Activated naive CD8-positive, alpha-beta T cell treated with anti-CD3 and anti-CD28 coated beads for 36 hours (primary cell): Measurements from ENCODE around the gene GPNMB. TPM values are rescaled to one million over a fixed set of nuclear protein-coding genes. Genes with fewer than 3 reads are reported as not detected.

Source experiments
- DNase-seq: peaks from one replicate; pipeline ENCODE4 v3.0.0; 2021
- H3K27ac Mint-ChIP-seq: one replicate; pipeline ENCODE4 v1.8.0; 2022; ENCODE audit warnings: mild to moderate bottlenecking, moderate library complexity, mixed read lengths
- H3K27me3 Mint-ChIP-seq: one replicate; pipeline ENCODE4 v1.8.0; 2022; ENCODE audit warnings: mild to moderate bottlenecking, mixed read lengths
- H3K36me3 Mint-ChIP-seq: one replicate; pipeline ENCODE4 v1.8.0; 2021; ENCODE audit warnings: mild to moderate bottlenecking, mixed read lengths
- H3K4me1 Mint-ChIP-seq: one replicate; pipeline ENCODE4 v1.8.0; 2021; ENCODE audit warnings: mixed read lengths
- H3K4me3 Mint-ChIP-seq: one replicate; pipeline ENCODE4 v1.8.0; 2022; ENCODE audit warnings: mild to moderate bottlenecking, moderate library complexity, mixed read lengths
- H3K9me3 Mint-ChIP-seq: one replicate; pipeline ENCODE4 v1.8.0; 2022; ENCODE audit warnings: mixed read lengths
- total RNA-seq, 2 experiments: library from RNA; stranded (reverse); gene quantifications; one replicate each; pipeline ENCODE4 v1.2.3, GENCODE V29; 2021

Gene GPNMB
- total RNA-seq, 2 experiments from 2014 or later, result 1.8 to 1.9 TPM

DNA sequence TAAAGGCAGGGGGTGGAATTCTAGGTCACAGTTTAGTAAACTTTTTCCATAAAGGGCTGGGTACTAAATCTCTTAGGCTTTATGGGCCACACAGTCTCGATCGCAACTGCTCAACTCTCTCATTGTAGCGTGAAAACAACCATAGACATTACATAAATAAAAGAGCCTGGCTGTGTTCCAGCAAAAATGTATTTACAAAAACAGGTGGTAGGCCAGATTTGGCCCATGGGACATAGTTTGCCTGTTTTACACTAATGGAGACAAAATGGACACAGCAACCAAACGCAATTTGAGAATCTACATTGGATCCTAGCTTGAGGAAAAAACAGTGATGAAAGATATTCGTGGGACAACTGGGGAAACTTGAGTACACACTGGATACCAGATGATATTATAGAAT is 29.3 kb downstream of the GPNMB start:
- peaks cover 20% of the 10 kb centered on the region for H3K4me1 Mint-ChIP-seq
- peaks cover 5% of the 10 kb centered on the region for H3K27me3 Mint-ChIP-seq
- H3K36me3 Mint-ChIP-seq, result no peaks in the 10 kb centered on the region
- no peak for DNase-seq
- H3K9me3 Mint-ChIP-seq, result no peaks in the 10 kb centered on the region
- H3K27ac Mint-ChIP-seq, result no peak overlapping the region
- H3K4me3 Mint-ChIP-seq, result no peak overlapping the region

DNA sequence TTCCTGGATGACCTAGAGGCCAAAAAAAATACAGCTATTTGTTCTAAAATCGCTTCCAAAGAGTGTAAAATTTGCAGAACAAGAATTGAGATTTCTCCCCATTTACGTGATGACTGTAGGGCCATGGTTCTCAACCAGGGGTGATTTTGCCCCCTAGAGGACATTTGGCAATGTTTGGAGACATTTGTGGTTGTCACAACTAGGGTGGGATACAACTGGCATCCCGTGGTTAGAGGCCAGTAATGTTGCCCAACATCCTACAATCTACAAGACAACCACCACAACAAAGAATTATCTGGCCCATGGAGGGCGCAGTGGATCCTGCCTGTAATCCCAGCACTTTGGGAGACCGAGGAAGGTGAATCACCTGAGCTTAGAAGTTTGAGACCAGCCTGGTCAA is 29.8 kb downstream of the GPNMB start:
- Mint-ChIP-seq H3K27me3 (peaks cover 5% of the 10 kb centered on the region), H3K4me1 (peaks cover 20% of the 10 kb centered on the region), H3K27ac (no peak overlapping the region), H3K9me3 (no peaks in the 10 kb centered on the region), H3K36me3 (no peaks in the 10 kb centered on the region), H3K4me3 (no peak overlapping the region)
- DNase-seq, result no peak

DNA sequence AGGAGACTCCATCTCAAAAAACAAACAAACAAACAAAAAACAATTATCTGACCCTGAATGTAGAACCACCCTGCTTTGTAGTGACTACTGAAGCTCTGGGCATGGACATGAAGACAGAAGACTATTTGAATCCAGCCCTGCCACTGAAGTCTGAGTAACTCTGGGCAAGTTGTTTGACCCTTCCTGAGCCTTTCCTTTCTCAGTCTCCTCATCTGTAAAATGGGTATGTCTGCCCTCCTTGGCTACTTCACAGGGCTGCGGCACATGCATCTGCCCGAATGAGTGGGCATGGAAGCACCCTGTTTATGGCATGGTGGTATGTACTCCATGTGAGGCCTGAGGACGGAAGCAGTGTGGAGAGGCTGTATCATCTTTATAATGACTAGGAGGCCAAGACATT is 30.4 kb downstream of the GPNMB start:
- no peak overlapping the region for H3K27ac Mint-ChIP-seq
- H3K36me3 Mint-ChIP-seq, result no peaks in the 10 kb centered on the region
- H3K4me1 Mint-ChIP-seq, result peaks cover 20% of the 10 kb centered on the region

DNA sequence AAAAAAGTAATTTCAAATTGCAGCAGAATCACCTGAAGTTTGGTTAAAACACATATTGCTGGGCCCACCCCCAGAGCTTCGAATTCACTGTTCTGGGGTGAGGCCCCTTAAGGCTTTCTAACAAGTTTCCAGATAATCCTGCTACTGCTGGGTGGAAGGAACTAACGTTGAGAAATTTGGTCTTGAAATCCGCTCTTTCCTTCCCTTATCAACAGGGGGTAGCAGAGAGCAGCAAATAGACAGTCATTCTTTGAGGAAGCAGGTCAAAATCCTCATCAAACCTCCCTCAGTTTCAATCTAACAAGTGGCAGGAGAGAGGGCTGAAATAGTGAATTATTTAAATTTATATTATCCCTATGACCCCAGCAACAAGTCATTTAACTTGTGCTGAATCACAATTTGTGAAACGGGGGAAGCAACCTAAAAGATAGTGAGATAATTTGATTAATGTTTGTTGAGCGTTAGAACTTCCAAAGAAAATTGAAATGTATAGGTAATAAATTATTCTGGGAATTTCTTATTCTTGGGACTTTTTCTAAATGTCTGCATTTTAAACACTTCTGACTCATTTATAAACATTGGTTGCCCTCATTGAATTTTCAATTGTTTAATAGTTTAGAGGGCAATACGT is 30.9 kb downstream of the GPNMB start:
- Mint-ChIP-seq H3K9me3 (no peaks in the 10 kb centered on the region), H3K4me3 (no peak overlapping the region), H3K4me1 (peaks cover 20% of the 10 kb centered on the region), H3K27ac (no peak overlapping the region), H3K36me3 (no peaks in the 10 kb centered on the region), H3K27me3 (peaks cover under 1% of the 10 kb centered on the region)
- DNase-seq, result no peak

More for the DNA sequence above, 30.4 kb downstream of the GPNMB start:
- peaks cover 5% of the 10 kb centered on the region for H3K27me3 Mint-ChIP-seq
- H3K4me3 Mint-ChIP-seq, result no peak overlapping the region
- no peak for DNase-seq
- H3K9me3 Mint-ChIP-seq, result no peaks in the 10 kb centered on the region

DNA sequence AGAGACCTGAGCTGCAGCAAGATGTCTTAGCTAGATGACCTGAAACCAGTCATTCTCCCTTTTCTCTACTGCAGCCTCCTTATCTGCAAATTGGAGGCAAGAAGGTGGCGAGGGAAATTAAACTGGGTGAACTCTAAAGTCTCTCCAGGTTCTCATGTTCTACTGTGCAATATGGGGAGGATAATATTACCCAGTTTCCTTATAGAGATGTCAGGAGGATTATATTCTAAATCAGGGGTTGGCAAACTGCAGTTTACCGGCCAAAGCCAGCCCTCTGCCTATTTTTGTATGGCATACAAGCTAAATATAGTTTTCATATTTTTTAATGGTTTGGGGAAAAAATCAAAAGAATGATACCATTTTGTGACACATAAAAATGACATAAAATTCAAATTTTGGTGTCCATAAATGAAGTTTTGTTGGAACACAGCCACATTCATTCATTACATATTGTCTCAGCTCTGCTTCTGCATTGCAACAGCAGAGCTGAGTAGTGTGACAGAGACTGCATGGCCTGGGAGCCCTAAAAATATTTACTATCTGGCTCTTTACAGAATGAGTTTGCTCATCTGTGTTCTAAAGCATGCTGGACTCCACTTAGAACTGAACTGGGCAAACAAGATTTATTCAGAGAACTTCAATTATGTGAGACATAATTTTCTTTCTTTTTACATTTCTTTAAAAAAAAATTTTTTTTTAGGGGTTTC is 33.4 kb downstream of the GPNMB start:
- Mint-ChIP-seq H3K4me3 (no peak overlapping the region), H3K36me3 (no peaks in the 10 kb centered on the region), H3K27me3 (no peaks in the 10 kb centered on the region), H3K9me3 (no peaks in the 10 kb centered on the region), H3K27ac (no peak overlapping the region), H3K4me1 (peaks cover 8% of the 10 kb centered on the region)
- no peak for DNase-seq

DNA sequence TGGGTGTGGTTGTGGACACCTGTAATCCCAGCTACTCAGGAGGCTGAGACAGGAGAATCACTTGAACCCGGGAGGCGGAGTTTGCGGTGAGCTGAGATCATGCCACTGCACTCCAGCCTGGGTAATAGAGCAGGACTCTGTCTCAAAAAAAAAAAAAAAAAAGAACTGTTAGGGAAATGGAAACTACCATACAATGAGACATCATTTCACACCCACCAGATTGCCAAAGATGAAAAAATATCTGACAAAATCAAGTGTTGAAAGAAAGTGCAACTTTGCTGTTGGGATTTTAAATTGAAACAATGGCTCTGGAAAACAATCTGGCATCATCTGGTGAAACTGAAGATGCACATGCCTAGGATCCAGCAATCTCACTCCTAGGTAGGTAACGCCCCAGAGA is 36.5 kb downstream of the GPNMB start:
- no peak overlapping the region for H3K27ac Mint-ChIP-seq
- H3K4me3 Mint-ChIP-seq, result no peak overlapping the region
- H3K9me3 Mint-ChIP-seq, result no peaks in the 10 kb centered on the region
- no peaks in the 10 kb centered on the region for H3K27me3 Mint-ChIP-seq
- no peak for DNase-seq
- H3K4me1 Mint-ChIP-seq, result peaks cover 12% of the 10 kb centered on the region
- no peaks in the 10 kb centered on the region for H3K36me3 Mint-ChIP-seq

DNA sequence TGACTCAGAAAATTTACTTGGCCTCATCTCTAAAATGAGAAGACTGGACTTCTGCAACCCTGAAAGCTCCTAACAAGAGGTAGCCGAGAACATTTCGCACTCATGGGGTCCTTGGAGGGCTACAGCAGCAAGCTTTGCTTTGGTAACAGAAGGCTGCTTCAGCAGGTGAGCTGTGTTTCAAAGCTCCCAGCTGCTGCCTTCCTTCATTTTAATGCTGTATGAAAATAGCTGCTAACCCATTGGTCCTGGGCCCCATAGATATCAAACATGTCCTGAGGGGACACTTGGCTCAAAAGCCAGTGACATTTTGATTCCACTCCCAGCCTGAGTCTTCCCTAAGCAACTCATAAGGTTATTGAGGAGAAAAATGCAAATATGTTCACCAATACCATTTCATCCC is 38.3 kb downstream of the GPNMB start:
- Mint-ChIP-seq H3K36me3 (no peaks in the 10 kb centered on the region), H3K4me3 (no peak overlapping the region), H3K27me3 (no peaks in the 10 kb centered on the region), H3K9me3 (no peaks in the 10 kb centered on the region), H3K27ac (no peak overlapping the region), H3K4me1 (peaks cover 14% of the 10 kb centered on the region)
- DNase-seq, result no peak

DNA sequence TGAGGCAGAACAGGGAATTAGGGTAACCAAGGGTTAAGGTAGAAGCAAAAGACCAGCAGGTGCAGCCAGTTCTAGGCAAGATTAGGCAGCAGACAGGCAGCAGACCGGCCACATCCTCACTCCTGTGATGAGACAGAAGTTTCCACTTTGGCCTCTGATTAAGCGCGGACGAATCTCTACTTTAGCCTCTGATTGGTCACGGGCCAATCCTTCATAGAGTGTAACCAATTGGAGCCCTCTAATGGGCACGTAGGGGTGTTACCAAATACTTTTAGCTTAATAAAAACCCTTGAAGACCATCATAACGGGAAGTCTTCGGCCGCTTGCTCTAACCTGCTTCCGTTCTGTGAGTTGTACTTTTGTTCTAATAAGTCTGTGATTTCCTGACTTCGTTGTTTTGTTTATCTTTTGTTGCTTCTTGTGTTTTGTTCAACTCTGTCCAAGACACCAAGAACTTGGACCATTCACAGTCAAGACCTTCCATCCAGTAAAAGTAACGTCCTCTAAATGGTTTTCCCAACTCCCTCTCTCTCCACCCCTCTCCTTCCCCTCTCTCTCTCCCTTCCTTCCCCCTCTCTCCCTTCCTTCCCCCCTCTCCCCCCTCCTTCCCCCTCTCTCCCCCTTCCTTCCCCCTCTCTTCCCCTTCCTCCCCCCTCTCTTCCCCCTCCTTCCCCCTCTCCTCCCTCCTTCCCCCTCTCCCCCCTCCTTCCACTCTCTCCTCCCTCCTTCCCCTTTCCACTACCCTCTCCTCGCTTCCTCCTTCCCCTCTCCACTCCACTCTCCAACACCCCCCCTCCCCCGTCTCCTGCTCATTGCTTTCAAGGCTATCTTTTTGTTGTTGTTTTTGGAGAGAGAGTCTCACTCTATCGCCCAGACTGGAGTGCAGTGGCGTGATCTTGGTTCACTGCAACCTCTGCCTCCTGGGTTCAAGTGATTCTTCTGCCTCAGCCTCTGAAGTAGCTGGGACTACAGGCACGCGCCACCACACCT is 39.4 kb downstream of the GPNMB start:
- no peak for DNase-seq
- no peak overlapping the region for H3K4me3 Mint-ChIP-seq
- H3K27me3 Mint-ChIP-seq, result no peaks in the 10 kb centered on the region
- no peaks in the 10 kb centered on the region for H3K9me3 Mint-ChIP-seq
- no peak overlapping the region for H3K27ac Mint-ChIP-seq
- H3K36me3 Mint-ChIP-seq, result no peaks in the 10 kb centered on the region
- H3K4me1 Mint-ChIP-seq, result peaks cover 14% of the 10 kb centered on the region

DNA sequence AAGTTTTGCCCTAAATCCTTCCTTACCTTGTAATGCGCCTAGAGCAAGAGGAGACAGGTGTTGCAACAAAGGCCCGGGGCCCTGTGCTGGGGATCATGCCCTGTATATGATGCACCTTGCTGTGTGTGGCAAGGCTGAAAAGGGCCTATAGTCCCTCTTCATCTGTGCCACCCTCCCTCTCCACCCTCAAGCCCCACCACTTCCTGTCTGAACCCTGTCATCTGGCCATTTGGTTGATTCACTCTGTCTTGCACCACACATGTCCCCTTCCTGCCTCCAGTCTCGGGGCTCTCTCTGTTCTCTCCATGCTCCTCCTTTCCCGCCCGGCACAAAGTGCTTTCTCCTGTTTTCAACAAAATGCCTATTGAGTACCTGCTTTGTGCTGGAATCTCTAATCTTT is 41.0 kb downstream of the GPNMB start:
- H3K4me1 Mint-ChIP-seq, result peaks cover 14% of the 10 kb centered on the region
- no peaks in the 10 kb centered on the region for H3K9me3 Mint-ChIP-seq
- no peaks in the 10 kb centered on the region for H3K27me3 Mint-ChIP-seq
- H3K27ac Mint-ChIP-seq, result peak overlapping the region; percentile 14
- H3K36me3 Mint-ChIP-seq, result no peaks in the 10 kb centered on the region
- no peak overlapping the region for H3K4me3 Mint-ChIP-seq
- DNase-seq, result no peak

DNA sequence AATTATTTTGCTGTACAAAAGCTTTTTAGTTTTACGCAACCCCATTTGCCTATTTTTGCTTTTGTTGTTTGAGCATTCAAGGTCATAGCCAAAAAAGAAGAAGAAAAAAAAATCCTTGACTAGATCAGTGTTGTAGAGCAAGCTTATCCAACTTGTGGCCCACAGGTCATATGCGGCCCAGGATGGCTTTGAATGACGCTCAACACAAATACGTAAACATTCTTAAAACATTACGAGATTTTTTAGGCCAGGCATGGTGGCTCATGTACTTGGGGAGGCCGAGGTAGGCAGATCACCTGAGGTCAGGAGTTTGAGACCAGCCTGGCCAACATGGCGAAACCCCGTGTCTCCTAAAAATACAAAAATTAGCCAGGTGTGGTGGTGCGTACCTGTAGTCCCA is 44.4 kb downstream of the GPNMB start:
- H3K4me3 Mint-ChIP-seq, result no peak overlapping the region
- H3K27me3 Mint-ChIP-seq, result no peaks in the 10 kb centered on the region
- H3K27ac Mint-ChIP-seq, result no peak overlapping the region
- no peak for DNase-seq
- H3K4me1 Mint-ChIP-seq, result peaks cover 10% of the 10 kb centered on the region
- H3K9me3 Mint-ChIP-seq, result no peaks in the 10 kb centered on the region
- no peaks in the 10 kb centered on the region for H3K36me3 Mint-ChIP-seq

DNA sequence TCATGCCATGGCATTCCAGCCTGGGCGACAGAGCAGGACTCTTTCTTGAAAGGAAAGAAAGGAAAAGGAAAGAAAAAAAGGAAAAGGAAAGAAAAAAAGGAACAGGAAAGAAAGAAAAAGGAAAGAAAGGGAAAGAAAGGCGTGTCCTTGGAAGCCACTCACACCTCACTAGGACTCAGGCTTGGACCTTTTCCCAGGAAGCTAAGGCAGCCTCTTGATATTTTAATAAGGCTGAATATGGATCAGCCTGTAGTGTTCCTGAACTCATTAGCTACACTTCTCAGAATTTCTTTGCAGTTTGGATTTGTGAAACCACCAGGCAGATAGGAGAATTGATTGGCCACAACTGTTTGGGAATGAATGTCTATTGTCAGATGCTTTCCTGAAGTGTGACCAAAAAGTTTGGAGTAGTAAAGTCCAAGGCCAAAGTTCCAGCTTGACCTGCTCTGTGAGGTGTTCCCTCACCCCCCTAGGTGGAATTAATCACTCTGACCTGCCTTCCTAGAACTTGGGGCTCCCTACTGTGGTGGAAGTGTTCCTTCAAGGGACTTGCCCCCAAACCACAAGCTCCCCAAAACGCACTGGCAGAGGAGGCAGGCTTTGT is 45.5 kb downstream of the GPNMB start:
- no peak for DNase-seq
- H3K27me3 Mint-ChIP-seq, result no peaks in the 10 kb centered on the region
- H3K36me3 Mint-ChIP-seq, result no peaks in the 10 kb centered on the region
- H3K4me3 Mint-ChIP-seq, result no peak overlapping the region
- peaks cover 10% of the 10 kb centered on the region for H3K4me1 Mint-ChIP-seq
- H3K27ac Mint-ChIP-seq, result no peak overlapping the region
- H3K9me3 Mint-ChIP-seq, result no peaks in the 10 kb centered on the region

DNA sequence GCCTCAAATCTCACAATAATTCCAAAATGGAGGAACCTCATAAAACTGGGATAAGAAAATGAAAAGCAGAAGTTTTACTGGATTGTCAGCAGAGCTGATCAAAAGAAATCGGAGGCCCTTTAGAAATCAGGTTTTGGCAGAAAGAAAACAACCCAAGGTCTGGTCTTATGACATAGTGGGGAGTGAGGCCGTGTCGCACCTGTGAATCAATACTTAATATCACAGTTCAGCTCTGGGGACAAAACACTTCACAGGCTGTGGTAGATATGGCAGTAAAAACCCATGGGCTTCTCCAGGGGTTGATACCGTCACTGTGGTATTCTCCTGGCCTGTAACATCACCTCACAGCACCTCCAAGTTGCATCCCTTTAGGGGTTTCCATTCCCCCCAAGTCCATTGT is 46.0 kb downstream of the GPNMB start:
- no peaks in the 10 kb centered on the region for H3K27me3 Mint-ChIP-seq
- H3K36me3 Mint-ChIP-seq, result no peaks in the 10 kb centered on the region
- H3K9me3 Mint-ChIP-seq, result no peaks in the 10 kb centered on the region
- peaks cover 7% of the 10 kb centered on the region for H3K4me1 Mint-ChIP-seq
- no peak overlapping the region for H3K27ac Mint-ChIP-seq
- DNase-seq, result no peak
- H3K4me3 Mint-ChIP-seq, result no peak overlapping the region

DNA sequence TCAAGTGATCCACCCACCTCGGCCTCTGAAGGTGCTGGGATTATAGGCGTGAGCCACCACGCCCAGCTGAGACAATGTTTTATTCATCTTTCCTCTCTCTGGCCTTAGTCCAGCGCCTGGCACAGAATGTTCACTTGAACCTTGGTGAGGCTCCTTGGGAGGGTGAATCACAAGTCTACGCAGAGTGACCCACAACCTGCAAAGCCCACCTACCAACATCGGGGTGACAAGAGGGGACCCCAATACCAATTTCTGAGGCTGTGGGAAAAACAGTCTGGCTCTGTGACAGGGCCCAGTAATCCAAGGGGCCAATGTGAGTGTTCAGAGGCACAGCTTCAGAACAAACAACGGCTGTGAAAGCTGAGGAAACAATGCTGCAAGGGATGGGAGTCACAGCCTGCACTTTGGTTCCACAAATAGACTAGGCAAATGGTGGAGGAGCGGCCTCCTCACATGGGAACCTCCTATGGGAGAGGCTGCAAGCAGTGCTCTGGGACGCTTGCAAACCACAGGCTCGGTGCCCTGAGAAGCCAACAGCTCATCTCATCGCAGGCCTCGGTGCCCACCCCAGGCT is 47.0 kb downstream of the GPNMB start:
- Mint-ChIP-seq H3K9me3 (peaks cover 1% of the 10 kb centered on the region), H3K36me3 (no peaks in the 10 kb centered on the region), H3K4me1 (peaks cover 2% of the 10 kb centered on the region), H3K4me3 (no peak overlapping the region), H3K27me3 (no peaks in the 10 kb centered on the region), H3K27ac (no peak overlapping the region)
- no peak for DNase-seq

DNA sequence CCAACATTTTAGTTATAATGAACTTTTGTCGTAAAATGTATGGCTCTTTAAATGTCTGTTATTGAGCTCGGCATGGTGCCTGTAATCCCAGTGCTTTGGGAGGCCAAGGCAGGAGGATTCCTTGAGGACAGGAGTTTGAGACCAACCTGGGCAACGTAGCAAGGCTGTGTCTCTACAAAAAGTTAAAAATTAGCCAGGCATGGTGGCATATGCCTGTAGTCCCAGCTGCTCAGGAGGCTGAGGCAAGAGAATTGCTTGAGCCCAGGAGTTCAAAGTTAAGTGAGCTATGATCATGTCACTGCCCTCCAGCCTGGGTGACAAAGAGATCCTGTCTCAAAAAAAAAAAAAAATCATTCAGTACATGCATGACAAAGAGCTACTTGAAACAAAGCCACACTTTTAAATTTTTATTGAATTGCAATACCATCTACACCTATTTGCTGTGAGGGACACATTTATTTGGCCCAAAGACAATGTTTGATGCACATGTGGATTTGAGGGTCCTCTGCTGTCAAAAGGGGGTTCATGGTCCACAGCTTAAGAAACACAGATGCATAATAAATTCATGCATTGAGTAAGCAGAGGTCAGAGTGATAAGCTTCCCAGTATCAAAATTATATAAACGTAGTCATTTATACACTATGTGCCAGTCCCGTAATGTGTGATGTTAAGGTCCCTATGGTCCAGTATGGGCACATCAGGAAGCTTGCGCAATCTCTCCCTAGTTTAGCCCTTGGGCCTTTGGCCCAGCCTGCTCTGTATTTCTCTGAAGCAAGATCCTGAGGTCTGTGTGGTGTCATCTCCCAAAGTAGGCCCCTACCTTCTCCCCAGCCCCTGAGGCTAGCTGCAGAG is 48.2 kb downstream of the GPNMB start:
- H3K36me3 Mint-ChIP-seq, result no peaks in the 10 kb centered on the region
- H3K27ac Mint-ChIP-seq, result no peak overlapping the region
- H3K4me3 Mint-ChIP-seq, result no peak overlapping the region
- H3K9me3 Mint-ChIP-seq, result peaks cover 1% of the 10 kb centered on the region
- no peak for DNase-seq
- H3K4me1 Mint-ChIP-seq, result peaks cover 6% of the 10 kb centered on the region
- no peaks in the 10 kb centered on the region for H3K27me3 Mint-ChIP-seq
